ENCODE measurements around the gene TRIO. TPM values are rescaled to one million over a fixed set of nuclear protein-coding genes. Genes with fewer than 3 reads are reported as not detected.

The TRIO gene
- total RNA-seq, 4 donors from 2014 or later: 290 to 370 (median 346) TPM

DNA sequence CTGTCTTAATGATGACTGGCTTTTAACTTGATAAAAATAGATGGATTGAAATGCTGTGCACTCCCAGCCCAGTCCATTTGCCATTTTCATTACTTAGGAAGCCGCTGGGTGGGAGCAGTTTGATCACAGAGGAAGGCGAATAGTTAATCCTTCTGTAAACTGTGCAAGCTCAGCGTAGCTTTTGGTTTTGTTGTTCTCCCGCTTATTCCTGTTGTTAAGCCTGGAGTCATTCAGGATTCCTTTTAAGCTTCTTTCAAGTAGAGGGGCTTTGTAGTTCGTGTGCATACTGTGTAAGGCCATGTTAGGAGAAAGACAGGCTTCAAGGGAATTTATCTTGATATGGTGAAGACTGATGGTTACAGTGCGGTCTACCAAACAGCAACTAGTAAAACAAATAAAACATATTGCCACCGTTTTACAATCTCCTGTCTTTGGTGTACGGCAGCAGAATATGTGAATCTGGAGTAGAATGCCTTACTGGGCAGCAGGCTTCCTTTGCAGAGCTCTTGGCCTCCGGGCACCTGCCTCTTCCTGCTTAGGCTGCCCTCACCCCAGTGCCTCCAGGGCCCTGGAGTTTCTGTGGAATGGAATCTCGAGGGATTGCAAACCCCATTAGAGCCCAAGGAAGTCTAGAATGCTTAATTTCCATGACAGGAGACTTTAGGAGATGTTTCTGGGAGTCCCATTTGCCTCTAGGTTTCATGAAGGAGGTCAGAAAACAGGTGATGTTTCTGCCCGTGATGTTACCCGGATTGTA lies 141.4 kb downstream of the TRIO start:
- TF ChIP-seq EP300 (IDR thresholded peaks at IDR 0.05) (no peak), POLR2A (IDR thresholded peaks at IDR 0.05) (no peak)
- TF ChIP-seq, protein P1, sequence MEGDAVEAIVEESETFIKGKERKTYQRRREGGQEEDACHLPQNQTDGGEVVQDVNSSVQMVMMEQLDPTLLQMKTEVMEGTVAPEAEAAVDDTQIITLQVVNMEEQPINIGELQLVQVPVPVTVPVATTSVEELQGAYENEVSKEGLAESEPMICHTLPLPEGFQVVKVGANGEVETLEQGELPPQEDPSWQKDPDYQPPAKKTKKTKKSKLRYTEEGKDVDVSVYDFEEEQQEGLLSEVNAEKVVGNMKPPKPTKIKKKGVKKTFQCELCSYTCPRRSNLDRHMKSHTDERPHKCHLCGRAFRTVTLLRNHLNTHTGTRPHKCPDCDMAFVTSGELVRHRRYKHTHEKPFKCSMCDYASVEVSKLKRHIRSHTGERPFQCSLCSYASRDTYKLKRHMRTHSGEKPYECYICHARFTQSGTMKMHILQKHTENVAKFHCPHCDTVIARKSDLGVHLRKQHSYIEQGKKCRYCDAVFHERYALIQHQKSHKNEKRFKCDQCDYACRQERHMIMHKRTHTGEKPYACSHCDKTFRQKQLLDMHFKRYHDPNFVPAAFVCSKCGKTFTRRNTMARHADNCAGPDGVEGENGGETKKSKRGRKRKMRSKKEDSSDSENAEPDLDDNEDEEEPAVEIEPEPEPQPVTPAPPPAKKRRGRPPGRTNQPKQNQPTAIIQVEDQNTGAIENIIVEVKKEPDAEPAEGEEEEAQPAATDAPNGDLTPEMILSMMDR (IDR thresholded peaks at IDR 0.05): no peak
- Histone ChIP-seq H3K27ac (no peak overlapping the region), H3K4me1 (peaks cover 0 to 14% (median 0%) of the 10 kb centered on the region in 4 donors), H3K27me3 (no peaks in the 10 kb centered on the region), H3K9me3 (no peaks in the 10 kb centered on the region), H3K36me3 (peaks cover 0 to 31% (median 6%) of the 10 kb centered on the region in 3 donors), H3K4me3 (no peak overlapping the region)
- WGBS, 2 donors: 68 to 79% methylated on average over 12 of the region's 12 CpGs
- DNase-seq (ENCODE audit: low spot score in 2 of 2): no peak

DNA sequence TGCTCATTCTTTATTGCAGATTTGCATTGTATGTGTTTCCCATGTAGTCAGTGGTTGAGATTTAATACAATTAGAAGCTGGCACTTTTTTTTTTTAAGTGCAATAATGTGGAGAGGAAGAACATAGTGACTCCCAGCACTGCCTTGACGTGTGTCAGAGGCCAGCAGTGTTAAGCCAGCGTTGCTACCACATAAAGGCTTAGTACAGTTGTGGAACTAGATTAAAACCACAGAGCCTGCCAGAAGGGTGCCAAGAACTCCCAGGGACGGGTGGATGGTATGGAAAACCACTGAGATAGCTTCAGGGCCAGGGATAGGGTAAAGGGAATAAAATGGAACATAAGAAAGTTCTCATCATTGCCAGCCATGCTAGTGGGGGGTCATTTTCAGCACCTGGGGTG lies 142.9 kb downstream of the TRIO start:
- no peaks in the 10 kb centered on the region for H3K27me3 ChIP-seq
- H3K9me3 ChIP-seq: no peaks in the 10 kb centered on the region
- peaks cover 0 to 35% (median 8%) of the 10 kb centered on the region in 3 donors for H3K36me3 ChIP-seq
- H3K4me1 ChIP-seq: peaks cover 0 to 14% (median 0%) of the 10 kb centered on the region in 4 donors
- H3K4me3 ChIP-seq: no peak overlapping the region
- H3K27ac ChIP-seq: no peak overlapping the region
- WGBS, 2 donors: 67 to 81% methylated on average over 3 of the region's 3 CpGs
- DNase-seq (ENCODE audit: low spot score in 2 of 2): no peak
- TF ChIP-seq, protein P1 (IDR thresholded peaks at IDR 0.05): no peak
- no peak for TF ChIP-seq EP300 (IDR thresholded peaks at IDR 0.05)
- TF ChIP-seq POLR2A (IDR thresholded peaks at IDR 0.05): no peak

DNA sequence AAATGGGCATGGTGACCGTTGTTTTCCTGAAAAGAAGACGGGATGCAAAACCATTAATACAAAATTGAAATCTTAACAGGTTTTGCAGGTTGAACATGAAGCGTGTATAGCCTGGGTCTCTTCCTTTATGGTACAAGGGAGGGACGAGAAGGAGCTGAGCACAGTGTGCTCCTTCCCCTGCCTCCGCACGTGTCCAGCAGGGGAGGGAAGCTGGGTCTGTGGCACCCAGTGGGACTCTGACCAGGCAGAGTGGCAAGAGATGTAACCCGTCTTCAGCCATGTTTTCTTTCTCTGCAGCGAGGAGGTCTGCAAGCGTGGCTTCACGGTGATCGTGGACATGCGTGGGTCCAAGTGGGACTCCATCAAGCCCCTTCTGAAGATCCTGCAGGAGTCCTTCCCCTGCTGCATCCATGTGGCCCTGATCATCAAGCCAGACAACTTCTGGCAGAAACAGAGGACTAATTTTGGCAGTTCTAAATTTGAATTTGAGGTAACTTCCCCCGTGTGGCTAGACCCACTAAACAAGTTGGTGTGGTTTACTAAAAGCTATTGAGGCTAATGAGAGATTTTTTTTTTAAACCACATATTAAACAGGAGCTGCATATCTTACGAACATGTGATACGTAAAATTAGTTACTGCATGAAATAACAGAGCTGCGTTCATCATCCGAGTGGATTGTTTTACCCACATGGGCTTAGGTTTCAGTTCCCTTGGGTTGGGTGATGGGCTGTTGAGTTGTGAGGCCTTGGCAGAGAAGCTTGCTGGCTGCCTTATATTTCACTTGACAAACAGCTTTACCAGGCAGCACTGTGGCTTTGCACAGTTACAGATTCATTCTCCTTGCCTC lies 143.7 kb downstream of the TRIO start:
- TF ChIP-seq POLR2A (IDR thresholded peaks at IDR 0.05): no peak
- TF ChIP-seq, protein P1 (IDR thresholded peaks at IDR 0.05): no peak
- no peak for TF ChIP-seq EP300 (IDR thresholded peaks at IDR 0.05)
- Histone ChIP-seq H3K4me1 (peaks cover 0 to 14% (median 0%) of the 10 kb centered on the region in 4 donors), H3K4me3 (no peak overlapping the region), H3K9me3 (no peaks in the 10 kb centered on the region), H3K27me3 (no peaks in the 10 kb centered on the region), H3K36me3 (peaks cover 0 to 39% (median 11%) of the 10 kb centered on the region in 3 donors), H3K27ac (no peak overlapping the region)
- DNase-seq (ENCODE audit: low spot score in 2 of 2): no peak
- WGBS, 2 donors: 90 to 91% methylated on average over 17 of the region's 17 CpGs

- H3K4me3 ChIP-seq: no peak overlapping the region
- H3K4me1 ChIP-seq: peaks cover 0 to 22% (median 0%) of the 10 kb centered on the region in 4 donors
- H3K27me3 ChIP-seq: no peaks in the 10 kb centered on the region
- peaks cover 0 to 57% (median 6%) of the 10 kb centered on the region in 3 donors for H3K36me3 ChIP-seq
- no peaks in the 10 kb centered on the region for H3K9me3 ChIP-seq
- DNase-seq (ENCODE audit: low spot score in 2 of 2): no peak
- WGBS, 2 donors: 68 to 78% methylated on average over 12 of the region's 12 CpGs
- TF ChIP-seq EP300 (IDR thresholded peaks at IDR 0.05): no peak
- TF ChIP-seq POLR2A (IDR thresholded peaks at IDR 0.05): no peak
- TF ChIP-seq, protein P1 (IDR thresholded peaks at IDR 0.05): no peak
- no peak overlapping the region for H3K27ac ChIP-seq
Observed at GRCh38 chr5:14292766-14293658, 149.9 kb downstream of the TRIO start.
